GM06990 (cell line): ENCODE results near the gene MAGI1.
"Not testable (repeated sequence)": the region's sequence is repeated elsewhere in the genome, so short reads cannot be mapped to it uniquely, and the experiment has no call there.

Experiments used
- DNase-seq: peaks from one replicate; pipeline ENCODE4 v3.0.0-alpha.2; 2011; ENCODE audit not compliant: insufficient read length; ENCODE audit errors: extremely low read depth
- H3K27me3 ChIP-seq: replicated peaks from 2 replicates; pipeline ENCODE4 v1.6.0; 2011; ENCODE audit warnings: low read length; ENCODE audit not compliant: control insufficient read depth, insufficient read depth
- H3K36me3 ChIP-seq: 2 replicates; pipeline ENCODE4 v1.5.1; 2011; ENCODE audit warnings: low read length; ENCODE audit not compliant: control insufficient read depth, insufficient read depth
- H3K4me3 ChIP-seq: replicated peaks from 2 replicates; pipeline ENCODE4 v1.5.1; 2011; ENCODE audit warnings: low read depth, mild to moderate bottlenecking, control low read depth, low read length
- CTCF ChIP-seq: IDR thresholded peaks from 2 replicates; pipeline ENCODE4 v1.5.1; 2011; ENCODE audit warnings: low read length, control low read depth, mild to moderate bottlenecking, inconsistent platforms; ENCODE audit not compliant: insufficient read depth, poor library complexity, severe bottlenecking

MAGI1 gene

GRCh38 chr3:65720989-65721737, 317.6 kb downstream of the MAGI1 start:
- TF ChIP-seq CTCF, result no peak
- Histone ChIP-seq H3K27me3 (no peaks in the 10 kb centered on the region), H3K36me3 (no peaks in the 10 kb centered on the region), H3K4me3 (no peak overlapping the region)
- no peak for DNase-seq

GRCh38 chr3:65719639-65720038, 319.1 kb downstream of the MAGI1 start:
- not testable (repeated sequence) for H3K4me3 ChIP-seq, H3K27me3 ChIP-seq, H3K36me3 ChIP-seq, DNase-seq

- no peaks in the 10 kb centered on the region for H3K27me3 ChIP-seq
- no peak for DNase-seq
- no peak for TF ChIP-seq CTCF
- no peaks in the 10 kb centered on the region for H3K36me3 ChIP-seq
- H3K4me3 ChIP-seq, result no peak overlapping the region
Measured at GRCh38 chr3:65717676-65718346, 320.9 kb downstream of the MAGI1 start.

GRCh38 chr3:65716071-65716751, 322.5 kb downstream of the MAGI1 start:
- Histone ChIP-seq H3K36me3 (no peaks in the 10 kb centered on the region), H3K27me3 (no peaks in the 10 kb centered on the region), H3K4me3 (no peak overlapping the region)
- no peak for TF ChIP-seq CTCF
- no peak for DNase-seq

GRCh38 chr3:65714134-65714533, 324.6 kb downstream of the MAGI1 start:
- Histone ChIP-seq H3K4me3 (no peak overlapping the region), H3K27me3 (no peaks in the 10 kb centered on the region), H3K36me3 (no peaks in the 10 kb centered on the region)
- peak; percentile 12 for DNase-seq
- no peak for TF ChIP-seq CTCF

- Histone ChIP-seq H3K27me3 (no peaks in the 10 kb centered on the region), H3K4me3 (no peak overlapping the region), H3K36me3 (no peaks in the 10 kb centered on the region)
- TF ChIP-seq CTCF, result no peak
- no peak for DNase-seq
Measured at GRCh38 chr3:65713016-65713415, 325.7 kb downstream of the MAGI1 start.
